Fibroblast of lung (primary cell): ENCODE results near the gene PRC1. TPM values are rescaled to one million over a fixed set of nuclear protein-coding genes. Genes with fewer than 3 reads are reported as not detected.

Source experiments
- DNase-seq, 2 donors: peaks; one replicate each; pipeline versions ENCODE4 v3.0.0 to v3.0.0-alpha.2; 2010; ENCODE audit warnings: low read depth in 2 of 2
- H2AFZ ChIP-seq: 2 replicates; pipeline ENCODE4 v1.5.1; 2012; ENCODE audit warnings: low read length, control low read depth, inconsistent platforms
- H3K27ac ChIP-seq: 2 replicates; pipeline ENCODE4 v1.5.1; 2011; ENCODE audit warnings: low read length, control low read depth; ENCODE audit not compliant: insufficient read depth
- H3K27me3 ChIP-seq: 2 replicates; pipeline ENCODE4 v1.5.1; 2011; ENCODE audit warnings: mild to moderate bottlenecking, low read length; ENCODE audit not compliant: control insufficient read depth, insufficient read depth
- H3K36me3 ChIP-seq: 2 replicates; pipeline ENCODE4 v1.5.1; 2011; ENCODE audit warnings: low read length; ENCODE audit not compliant: control insufficient read depth, insufficient read depth
- H3K4me1 ChIP-seq: 2 replicates; pipeline ENCODE4 v1.5.1; 2011; ENCODE audit warnings: low read length; ENCODE audit not compliant: control insufficient read depth, insufficient read depth; ENCODE audit errors: extremely low read depth
- H3K4me2 ChIP-seq: 2 replicates; pipeline ENCODE4 v1.5.1; 2011; ENCODE audit warnings: low read length, control low read depth; ENCODE audit not compliant: insufficient read depth; ENCODE audit errors: extremely low read depth
- H3K4me3 ChIP-seq, 4 experiments: fragments of 200-600 bp in 1 of 4; sonication (generic) in 1 of 4; replicated peaks in 1 of 4; 2 replicates each; pipeline ENCODE4 v1.5.1; 2011 to 2016; ENCODE audit warnings: low read length in 4 of 4, low read depth in 3 of 4, mild to moderate bottlenecking in 3 of 4, control low read depth in 2 of 4, inconsistent platforms in 1 of 4, mixed read lengths in 1 of 4; ENCODE audit not compliant: insufficient read depth in 1 of 4; ENCODE audit errors: control extremely low read depth in 1 of 4
- H3K79me2 ChIP-seq: 2 replicates; pipeline ENCODE4 v1.5.1; 2012; ENCODE audit warnings: mild to moderate bottlenecking, low read length, inconsistent platforms; ENCODE audit not compliant: control insufficient read depth, insufficient read depth
- H3K9ac ChIP-seq: 2 replicates; pipeline ENCODE4 v1.5.1; 2011; ENCODE audit warnings: mild to moderate bottlenecking, low read length, control low read depth; ENCODE audit not compliant: insufficient read depth
- H3K9me3 ChIP-seq: 2 replicates; pipeline ENCODE4 v1.5.1; 2012; ENCODE audit warnings: low read depth, low read length; ENCODE audit not compliant: control insufficient read depth, insufficient read depth
- H4K20me1 ChIP-seq: 2 replicates; pipeline ENCODE4 v1.5.1; 2011; ENCODE audit warnings: low read length; ENCODE audit not compliant: control insufficient read depth, insufficient read depth; ENCODE audit errors: extremely low read depth
- EZH2 ChIP-seq: IDR thresholded peaks from 2 replicates; pipeline ENCODE4 v1.5.1; 2012; ENCODE audit warnings: low read length, control low read depth, mild to moderate bottlenecking; ENCODE audit errors: missing control alignments
- polyA plus RNA-seq, 2 donors: library from polyadenylated mRNA; depleted of rRNA in 1 of 2; stranded (reverse) in 1 of 2; unstranded in 1 of 2; fragments of >200 nt; gene quantifications; 2 replicates each; pipeline ENCODE4 v1.2.1, GENCODE V29; 2011 to 2012; ENCODE audit warnings: missing spikeins in 1 of 2
- total RNA-seq: library from RNA; depleted of rRNA; stranded (reverse); fragments of >200 nt; gene quantifications from 2 replicates; pipeline ENCODE4 v1.2.1, GENCODE V29; 2014
- TF ChIP-seq, protein P1 (sequence below), 2 donors: IDR thresholded peaks in 1 of 2; conservative IDR thresholded peaks in 1 of 2; 1 replicate in 1 of 2; 2 replicates in 1 of 2; pipeline ENCODE4 v1.5.1; 2011 to 2012; ENCODE audit warnings: low read length in 2 of 2, control low read depth in 1 of 2, inconsistent platforms in 1 of 2, low read depth in 1 of 2, mild to moderate bottlenecking in 1 of 2

The PRC1 gene
- total and polyA plus RNA-seq, 2 donors (not counting 1 experiment from before 2014, with no cell fraction given): 57.8 to 60.5 TPM

DNA sequence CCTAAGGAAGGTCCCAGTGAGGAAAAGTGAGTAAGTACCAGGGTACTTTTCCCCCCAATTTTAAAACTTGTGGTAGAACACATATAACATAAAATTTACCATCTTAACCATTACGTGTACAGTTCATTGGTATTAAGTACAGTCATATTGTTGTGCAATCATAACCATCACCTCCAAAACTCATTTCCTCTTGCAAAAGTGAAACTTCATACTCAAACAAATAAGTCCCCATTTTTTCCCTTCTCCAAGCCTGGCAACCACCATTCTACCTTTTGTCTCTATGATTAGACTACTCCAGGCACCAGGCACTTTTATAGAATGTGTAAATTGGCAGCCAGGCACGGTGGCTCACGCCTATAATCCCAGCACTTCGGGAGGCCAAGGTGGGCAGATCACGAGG lies 12.2 kb downstream of the PRC1 start:
- no peak overlapping the region for H3K4me3 ChIP-seq
- H2AFZ ChIP-seq: peak overlapping the region; percentile 17
- peaks cover 44% of the 10 kb centered on the region for H3K79me2 ChIP-seq
- H3K4me1 ChIP-seq: no peaks in the 10 kb centered on the region
- H3K27ac ChIP-seq: peak overlapping the region; percentile 30
- no peaks in the 10 kb centered on the region for H3K9me3 ChIP-seq
- TF ChIP-seq, protein P1, sequence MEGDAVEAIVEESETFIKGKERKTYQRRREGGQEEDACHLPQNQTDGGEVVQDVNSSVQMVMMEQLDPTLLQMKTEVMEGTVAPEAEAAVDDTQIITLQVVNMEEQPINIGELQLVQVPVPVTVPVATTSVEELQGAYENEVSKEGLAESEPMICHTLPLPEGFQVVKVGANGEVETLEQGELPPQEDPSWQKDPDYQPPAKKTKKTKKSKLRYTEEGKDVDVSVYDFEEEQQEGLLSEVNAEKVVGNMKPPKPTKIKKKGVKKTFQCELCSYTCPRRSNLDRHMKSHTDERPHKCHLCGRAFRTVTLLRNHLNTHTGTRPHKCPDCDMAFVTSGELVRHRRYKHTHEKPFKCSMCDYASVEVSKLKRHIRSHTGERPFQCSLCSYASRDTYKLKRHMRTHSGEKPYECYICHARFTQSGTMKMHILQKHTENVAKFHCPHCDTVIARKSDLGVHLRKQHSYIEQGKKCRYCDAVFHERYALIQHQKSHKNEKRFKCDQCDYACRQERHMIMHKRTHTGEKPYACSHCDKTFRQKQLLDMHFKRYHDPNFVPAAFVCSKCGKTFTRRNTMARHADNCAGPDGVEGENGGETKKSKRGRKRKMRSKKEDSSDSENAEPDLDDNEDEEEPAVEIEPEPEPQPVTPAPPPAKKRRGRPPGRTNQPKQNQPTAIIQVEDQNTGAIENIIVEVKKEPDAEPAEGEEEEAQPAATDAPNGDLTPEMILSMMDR (conservative IDR thresholded peaks at IDR 0.05 in 1 of 2, IDR thresholded peaks at IDR 0.05 in 1 of 2; ENCODE audit: low read depth in 1 of 2, low read length in 2 of 2): no peak
- TF ChIP-seq EZH2: no peak
- no peaks in the 10 kb centered on the region for H3K27me3 ChIP-seq
- no peak overlapping the region for H3K9ac ChIP-seq
- peak; percentile 20 to 67 for DNase-seq
- H3K36me3 ChIP-seq: peaks cover 13% of the 10 kb centered on the region
- no peaks in the 10 kb centered on the region for H4K20me1 ChIP-seq
- no peak overlapping the region for H3K4me2 ChIP-seq

DNA sequence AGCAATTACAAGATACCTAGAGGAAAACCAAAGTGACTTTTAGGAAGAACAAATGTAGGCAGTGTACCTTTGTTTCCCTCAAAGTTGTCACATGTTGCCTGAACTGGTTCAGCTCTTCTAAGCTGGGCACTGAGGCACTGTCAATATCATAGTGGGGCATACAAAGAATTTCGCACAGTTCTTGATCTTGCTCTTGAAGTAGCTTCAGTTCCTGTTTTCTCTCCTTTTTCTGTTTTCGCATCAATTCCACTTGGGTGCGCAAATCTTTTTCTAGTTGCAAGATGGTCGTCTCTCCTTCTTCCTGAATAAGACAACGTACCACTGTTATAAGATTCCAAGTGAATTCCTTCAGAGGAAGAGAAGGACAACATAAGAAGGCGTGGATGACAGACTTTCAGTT lies 12.7 kb downstream of the PRC1 start:
- Histone ChIP-seq H3K9me3 (no peaks in the 10 kb centered on the region), H3K27me3 (no peaks in the 10 kb centered on the region), H3K4me2 (no peak overlapping the region), H3K36me3 (peaks cover 13% of the 10 kb centered on the region), H3K79me2 (peaks cover 40% of the 10 kb centered on the region), H3K4me3 (no peak overlapping the region), H3K9ac (no peak overlapping the region), H4K20me1 (no peaks in the 10 kb centered on the region), H3K27ac (peak overlapping the region; percentile 30), H2AFZ (peak overlapping the region; percentile 17), H3K4me1 (no peaks in the 10 kb centered on the region)
- TF ChIP-seq, protein P1 (conservative IDR thresholded peaks at IDR 0.05 in 1 of 2, IDR thresholded peaks at IDR 0.05 in 1 of 2; ENCODE audit: low read depth in 1 of 2, low read length in 2 of 2): no peak
- no peak for TF ChIP-seq EZH2
- no peak for DNase-seq

DNA sequence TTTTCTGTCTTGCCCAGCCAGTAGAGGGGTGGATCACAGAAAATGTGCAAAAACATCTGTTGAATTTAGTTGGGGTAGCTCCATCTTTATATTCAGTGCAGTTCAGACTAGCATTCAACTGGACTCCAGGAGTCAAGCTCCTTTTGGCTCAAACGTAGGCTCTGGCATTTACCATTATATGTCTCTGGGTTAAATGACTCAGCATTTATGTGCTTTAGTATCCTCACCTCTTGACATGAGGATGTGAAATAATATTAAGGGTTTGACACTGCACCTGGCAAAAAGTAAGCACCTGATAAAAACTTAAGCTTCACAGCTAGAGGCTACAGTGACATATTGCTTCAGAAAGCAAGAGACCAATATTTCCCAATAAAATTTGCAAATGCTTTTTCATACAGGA lies 14.8 kb downstream of the PRC1 start:
- Histone ChIP-seq H3K4me1 (no peaks in the 10 kb centered on the region), H3K79me2 (peaks cover 19% of the 10 kb centered on the region), H3K4me3 (no peak overlapping the region), H3K27ac (no peak overlapping the region), H4K20me1 (no peaks in the 10 kb centered on the region), H3K9me3 (no peaks in the 10 kb centered on the region), H3K36me3 (peaks cover 17% of the 10 kb centered on the region), H3K9ac (no peak overlapping the region), H2AFZ (no peak overlapping the region), H3K27me3 (no peaks in the 10 kb centered on the region), H3K4me2 (no peak overlapping the region)
- no peak for DNase-seq
- TF ChIP-seq EZH2: no peak
- TF ChIP-seq, protein P1 (conservative IDR thresholded peaks at IDR 0.05 in 1 of 2, IDR thresholded peaks at IDR 0.05 in 1 of 2; ENCODE audit: low read depth in 1 of 2, low read length in 2 of 2): no peak
